GM21786 (cell line): ENCODE results near the gene PHACTR1.

Source experiments
- ATAC-seq: cut with Tn5 transposase; IDR thresholded peaks from one replicate; pipeline ENCODE4 v1.9.1; 2021; ENCODE audit not compliant: unreplicated experiment

Gene PHACTR1

DNA sequence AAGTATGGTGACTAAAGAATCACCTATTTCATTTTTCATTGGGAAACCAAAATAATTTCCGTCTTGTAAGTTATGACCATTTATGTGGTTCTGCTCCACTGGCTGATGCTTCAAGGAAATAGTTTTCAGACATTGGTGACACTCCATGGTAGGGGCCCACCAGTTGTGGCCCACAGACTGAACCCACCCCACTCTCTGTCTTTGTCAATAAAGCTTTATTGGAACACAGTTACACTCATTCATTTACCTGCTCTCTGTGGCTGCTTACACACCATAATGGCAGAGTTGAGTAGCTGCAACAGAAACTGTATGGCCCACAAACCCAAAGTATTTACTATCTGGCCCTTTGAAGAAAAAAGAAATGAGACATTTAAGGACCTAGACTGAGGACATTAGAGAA is 533.2 kb downstream of the PHACTR1 start:
- no peak for ATAC-seq

DNA sequence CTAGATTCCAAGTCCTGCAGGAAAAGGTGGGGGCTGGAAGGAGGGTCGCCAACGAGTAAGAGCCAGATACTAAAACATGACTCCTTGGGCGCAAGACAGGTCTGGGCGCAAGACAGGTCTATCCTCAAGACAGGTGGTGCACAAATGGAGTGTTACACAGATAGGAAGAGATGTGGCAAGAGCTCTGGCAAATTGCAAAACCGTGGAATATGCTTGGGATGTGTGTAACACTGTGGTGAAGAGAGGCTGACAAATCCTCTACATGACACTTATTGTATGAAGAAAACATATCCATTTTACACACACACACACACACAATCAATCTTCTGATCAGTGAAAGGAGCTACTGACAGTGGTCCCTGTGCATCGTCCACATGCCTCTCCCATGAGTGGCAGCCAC is 534.1 kb downstream of the PHACTR1 start:
- ATAC-seq: no peak

DNA sequence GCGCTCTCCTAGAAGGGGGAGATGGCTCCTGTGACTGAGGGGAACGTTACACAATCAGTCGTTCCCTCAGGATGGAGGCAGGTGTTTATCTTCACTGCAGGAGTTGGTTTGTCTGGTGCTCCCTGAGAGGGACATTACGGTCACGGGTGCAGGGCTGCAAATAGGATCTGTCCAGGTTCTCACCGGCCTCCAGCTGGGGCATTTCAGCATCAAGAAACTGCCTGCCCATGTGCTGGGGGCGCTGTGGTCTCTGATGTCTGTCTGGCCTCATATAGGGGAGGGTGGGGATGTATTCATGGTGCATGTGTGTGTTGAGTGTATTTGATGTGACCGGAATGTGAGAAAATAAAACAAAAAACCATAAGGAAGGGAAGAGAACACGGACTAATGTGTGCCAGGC is 534.7 kb downstream of the PHACTR1 start:
- ATAC-seq: no peak

DNA sequence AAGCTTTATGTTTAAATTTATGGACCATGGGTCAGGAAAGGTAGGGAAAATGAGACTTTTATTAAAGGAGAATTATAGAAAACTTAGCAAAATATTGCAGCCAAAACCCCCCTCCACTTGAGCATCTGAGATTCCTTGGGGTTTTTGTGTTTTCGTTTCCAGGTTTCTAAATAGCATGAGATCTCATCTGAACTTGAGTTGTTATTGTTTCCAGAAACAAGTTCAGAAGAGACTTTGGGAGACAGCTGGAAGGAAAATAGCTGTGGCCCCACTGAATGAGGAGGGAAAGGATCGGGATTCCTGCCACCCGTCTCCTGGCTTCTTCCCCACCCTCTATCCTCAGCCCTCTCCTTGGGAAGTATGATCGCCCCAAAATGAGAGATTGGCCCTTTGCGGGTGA is 536.2 kb downstream of the PHACTR1 start:
- ATAC-seq: no peak

DNA sequence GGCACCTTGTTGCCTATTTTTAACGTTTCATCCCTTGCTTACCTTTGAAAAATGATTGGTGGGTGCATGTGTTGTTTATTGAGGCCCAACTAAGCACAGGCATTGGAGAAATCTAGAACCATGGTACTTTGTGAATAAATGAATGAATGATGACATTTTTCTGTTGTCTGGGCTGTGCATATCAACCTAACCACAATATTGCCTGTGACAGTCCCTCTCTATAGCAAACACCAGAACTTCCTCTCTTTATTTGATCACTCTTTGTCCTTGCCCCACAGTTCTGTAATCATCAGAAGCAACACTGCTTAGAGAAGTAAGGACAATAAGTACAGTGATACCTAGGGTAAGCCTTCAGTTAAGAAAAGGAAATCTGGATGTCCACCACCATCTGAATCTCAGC is 536.7 kb downstream of the PHACTR1 start:
- no peak for ATAC-seq

DNA sequence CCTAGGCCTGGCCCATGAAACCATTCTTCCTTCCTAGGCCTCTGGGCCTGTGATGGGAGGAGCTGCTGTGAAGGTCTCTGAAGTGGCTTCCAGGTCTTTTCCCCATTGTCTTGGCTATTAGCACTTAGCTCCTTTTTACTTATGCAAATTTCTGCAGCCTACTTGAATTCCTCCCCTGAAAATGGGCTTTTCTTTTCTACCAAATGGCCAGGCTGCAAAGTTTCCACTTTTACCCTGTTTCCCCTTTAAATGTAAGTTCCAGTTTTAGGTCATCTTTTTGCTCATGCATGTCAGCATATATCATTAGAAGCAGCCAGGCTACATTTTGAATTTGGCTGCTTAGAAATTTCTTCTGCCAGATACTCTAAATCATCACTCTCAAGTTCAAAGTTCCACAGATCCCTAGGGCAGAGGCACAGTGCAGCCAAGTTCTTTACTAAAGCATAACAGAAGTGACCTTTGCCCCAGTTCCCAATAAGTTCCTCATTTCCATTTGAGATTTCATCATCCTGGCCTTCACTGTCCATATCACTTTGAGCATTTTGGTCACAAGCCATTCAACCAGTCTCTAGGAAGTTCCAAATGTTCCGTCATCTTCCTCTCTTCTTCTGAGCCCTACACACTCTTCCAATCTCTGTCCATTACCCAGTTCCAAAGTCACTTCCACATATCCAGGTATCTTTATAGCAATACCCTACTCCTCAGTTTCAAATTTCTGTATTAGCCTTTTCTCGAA is 539.9 kb downstream of the PHACTR1 start:
- no peak for ATAC-seq

DNA sequence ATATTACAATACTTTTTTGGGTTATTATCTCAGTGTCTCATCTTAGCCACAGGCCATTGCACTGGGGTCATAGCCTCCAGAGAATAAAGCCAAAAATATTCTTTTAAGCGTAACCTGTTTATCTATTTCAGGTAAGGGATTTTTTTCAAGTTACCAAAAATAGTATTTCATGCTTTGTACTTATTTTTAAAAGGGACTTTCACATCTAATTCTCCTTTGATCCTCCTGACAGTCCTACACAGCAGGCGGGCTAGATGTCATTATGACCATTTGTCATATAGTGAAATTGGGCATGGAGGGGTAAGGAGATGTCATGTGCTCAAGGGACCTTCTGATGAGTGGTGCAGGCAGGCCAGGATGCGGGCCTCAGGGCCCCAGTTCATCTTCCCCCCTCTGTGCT is 542.8 kb downstream of the PHACTR1 start:
- ATAC-seq: peak; percentile 37

DNA sequence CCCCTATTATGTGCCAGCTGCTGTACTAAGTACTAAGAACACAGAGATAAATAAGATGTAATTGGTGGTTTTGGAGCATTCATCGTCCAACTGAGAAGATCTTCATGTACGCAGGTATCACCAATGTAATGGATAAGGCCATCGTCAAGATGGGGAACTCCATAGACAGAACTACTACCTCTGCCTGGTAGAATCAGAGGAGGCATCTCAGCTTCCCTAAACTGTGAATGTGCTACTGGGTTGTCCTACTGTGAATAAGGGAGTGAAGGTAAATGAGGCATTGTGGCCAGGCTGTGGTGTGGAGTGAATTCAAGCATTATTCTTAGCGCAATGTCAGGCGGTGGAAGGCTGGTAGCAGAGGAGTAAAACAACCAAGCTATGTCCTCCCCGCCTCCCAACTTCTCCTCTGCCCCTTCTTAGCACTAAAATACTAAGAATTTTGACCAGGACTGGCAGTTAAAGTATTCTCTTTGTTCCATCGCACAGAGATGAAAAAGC is 543.6 kb downstream of the PHACTR1 start:
- no peak for ATAC-seq

DNA sequence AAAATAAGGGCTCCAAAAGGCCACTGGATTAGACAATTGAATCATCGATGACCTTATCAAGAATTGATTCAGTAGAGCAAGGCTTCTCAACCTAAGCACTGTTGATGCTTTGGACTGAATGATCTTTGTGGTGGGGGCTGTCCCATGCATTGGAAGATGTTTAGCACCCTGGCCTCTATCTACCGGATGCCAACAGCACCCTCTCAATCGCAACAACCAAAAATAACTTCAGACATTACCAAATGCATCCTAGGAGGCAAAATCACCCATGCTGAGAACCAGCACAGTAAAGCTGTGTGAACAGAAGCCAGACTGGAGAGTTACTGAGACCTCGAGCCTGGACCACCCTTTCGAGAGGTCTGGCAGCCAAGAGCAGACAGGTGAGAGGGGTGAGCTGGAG is 544.3 kb downstream of the PHACTR1 start:
- ATAC-seq: peak; percentile 35

DNA sequence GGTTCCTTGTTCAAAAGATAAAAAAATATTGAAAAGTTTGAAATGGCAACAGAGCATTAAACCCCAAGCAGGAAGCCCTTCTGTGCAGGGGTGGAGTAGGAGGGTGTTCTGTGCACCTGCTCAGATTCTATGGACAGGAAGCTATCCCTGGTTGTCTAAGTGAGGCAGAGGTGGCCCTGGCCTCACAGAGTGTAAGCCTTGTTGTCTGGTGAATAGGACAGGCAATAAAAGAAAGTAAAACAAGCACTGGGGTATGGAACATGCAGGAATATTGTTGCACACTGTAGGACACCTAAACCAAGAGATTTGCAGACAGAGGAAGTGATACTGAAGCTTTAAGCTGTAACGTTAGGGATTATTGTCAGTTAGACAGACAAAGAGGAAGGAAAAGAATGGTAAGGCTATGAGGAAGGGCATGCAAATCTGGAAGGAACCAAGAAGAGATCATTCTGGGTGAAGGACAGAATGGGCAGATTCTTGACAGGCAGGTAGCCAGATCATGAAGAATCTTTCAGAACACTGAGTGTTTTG is 545.0 kb downstream of the PHACTR1 start:
- peak; percentile 53 for ATAC-seq

DNA sequence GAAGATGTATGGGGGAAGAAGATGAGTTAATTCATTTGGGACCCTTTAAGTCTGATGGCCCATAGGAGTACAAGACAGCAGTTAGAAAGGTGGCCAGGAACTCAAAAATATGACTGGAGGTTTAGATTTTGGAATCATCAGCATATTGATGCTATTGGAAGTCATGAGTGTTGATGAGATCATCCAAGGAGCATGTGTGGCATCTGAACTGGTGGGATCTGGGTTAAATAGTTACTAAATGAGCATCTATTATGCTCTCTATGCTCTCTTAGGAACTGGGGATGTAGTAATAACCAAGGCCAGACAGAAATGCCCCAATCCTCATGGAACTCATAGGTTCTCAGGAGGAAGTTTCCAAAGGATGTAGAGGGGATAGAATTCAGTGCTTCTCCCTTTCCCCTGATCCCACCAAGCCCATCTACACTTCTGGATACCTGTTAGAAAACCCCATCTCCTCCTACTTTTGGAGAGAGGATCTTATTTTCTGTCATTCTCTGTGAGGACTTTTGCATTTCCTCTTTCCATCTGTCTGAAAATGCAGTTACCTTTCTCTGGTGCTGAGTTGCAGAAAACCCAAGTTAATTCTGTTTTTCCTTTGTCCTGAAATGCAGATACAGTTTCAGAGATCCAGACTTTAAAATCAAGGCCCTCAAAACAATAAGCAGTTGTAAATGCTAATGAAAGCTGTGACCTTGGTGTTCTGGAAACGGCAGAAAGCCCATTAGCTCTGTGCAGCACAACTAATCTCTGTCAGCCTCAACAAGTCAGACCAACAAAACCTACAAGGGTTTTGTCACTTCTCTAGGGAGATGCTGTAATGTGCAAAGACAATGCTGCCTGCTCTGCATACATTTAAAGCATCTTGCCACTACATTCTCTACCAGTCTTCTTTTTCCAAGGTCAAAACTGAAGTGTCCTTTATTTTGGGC is 546.0 kb downstream of the PHACTR1 start:
- ATAC-seq: no peak

DNA sequence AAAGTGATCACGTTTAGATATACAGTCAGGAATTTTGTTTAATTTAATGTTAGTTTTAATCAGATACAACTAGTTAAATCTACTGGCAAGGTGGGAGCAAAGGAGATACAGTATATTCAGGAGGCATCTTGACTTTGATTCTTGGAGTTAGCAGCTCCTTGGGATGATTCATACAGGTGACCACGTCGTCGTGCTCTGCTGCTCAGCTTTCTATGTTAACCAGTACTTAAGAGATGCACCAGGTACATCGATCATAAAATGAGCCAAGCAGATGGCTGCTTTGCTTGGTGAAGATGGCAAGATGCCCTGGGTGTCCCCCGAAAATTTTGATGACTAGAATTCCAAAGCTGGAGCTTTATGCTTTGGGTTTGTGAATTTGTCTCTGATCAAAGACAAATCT is 547.1 kb downstream of the PHACTR1 start:
- no peak for ATAC-seq

DNA sequence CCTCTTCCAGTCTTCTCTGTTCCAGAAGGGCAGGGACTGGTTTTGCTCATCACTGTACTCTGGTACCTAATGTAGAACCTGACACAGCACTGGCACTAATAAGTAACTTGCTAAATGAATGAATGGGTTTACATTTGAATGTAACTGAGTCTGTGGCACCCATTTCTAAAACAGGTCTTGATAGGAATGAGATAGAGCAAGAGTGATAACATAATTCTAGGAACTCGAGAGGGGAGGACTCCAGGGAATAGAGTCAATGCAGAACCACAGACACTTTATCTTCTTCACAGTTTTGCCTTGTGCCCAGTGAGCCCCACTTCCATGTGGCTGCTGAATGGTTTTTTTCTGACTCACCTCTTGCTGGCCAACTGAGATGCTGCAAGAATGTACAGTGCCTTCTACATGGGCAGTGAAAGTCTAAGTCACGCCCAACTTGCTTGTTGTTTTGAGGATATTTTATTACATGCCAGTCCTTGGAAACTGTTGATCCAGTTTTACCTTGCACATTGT is 550.6 kb downstream of the PHACTR1 start:
- no peak for ATAC-seq

DNA sequence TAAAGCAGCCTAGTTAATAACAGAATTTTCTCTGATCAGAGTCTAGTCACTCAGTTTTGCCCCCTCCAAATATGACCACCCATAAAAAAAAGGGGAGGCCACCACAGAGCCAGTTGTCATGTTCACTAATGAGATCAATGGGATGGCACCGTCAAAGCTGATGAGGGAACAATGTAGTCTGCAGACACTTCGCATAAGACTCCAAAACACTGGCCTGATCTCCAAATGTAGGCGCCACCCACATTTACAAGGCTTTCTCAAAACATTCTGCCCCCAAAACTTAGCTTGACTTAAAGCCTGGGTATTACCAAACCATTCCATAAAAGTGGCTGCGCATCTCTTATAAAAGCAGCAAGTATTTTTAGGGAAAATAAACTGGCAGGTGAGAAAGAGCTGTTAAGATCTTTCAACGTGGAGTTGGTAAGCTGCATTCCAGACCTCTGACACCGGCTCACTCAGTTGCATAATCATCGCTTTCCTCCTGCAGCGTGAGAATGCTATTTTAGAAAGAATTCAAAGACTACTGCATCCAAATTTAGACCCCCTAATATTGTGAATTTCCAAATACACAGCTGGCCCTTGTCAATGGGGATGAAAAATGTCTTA is 552.4 kb downstream of the PHACTR1 start:
- ATAC-seq: no peak

DNA sequence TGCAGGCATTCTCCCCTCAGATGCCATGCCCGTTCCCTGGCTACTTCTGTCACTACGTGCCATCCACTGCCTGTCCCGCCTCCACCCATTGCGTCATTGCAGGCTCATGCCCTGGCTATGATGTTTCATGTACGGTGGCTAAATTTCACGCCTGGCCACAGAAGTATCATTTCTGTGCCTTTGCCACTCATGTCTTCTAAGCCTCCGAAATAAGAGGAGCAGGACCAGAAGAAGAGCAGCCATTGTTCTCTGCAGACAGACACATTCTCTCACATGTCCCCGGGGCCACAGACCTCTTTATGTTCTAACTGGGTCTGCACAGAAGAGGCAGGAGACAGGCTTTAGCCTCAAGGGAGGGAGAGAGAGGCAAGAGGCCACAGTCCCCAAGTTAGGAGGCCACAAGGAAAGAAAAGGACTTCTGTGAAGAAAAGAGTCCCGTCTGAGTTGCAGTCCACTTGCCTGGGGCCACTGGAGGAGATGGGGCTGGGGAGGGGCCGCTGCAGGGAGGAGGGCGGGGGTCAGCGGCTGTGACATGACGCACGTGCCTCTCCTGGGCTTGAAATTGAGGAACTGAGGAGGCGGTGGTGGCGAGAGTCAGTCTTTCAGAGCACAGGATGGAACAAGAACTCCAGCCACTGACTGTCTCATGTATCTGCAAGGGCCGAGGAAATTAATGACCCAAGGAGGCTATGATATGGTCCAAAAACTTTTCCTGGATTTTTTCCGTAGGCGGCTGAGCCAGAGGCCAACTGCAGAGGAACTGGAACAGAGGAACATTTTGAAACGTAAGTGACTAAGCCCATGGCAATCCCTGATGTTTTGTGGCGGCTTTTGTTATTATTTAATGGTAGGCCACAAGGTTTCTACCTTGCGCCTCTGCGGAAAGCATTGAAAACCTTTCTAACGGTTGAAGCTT is 555.8 kb downstream of the PHACTR1 start:
- peak; percentile 65 for ATAC-seq

DNA sequence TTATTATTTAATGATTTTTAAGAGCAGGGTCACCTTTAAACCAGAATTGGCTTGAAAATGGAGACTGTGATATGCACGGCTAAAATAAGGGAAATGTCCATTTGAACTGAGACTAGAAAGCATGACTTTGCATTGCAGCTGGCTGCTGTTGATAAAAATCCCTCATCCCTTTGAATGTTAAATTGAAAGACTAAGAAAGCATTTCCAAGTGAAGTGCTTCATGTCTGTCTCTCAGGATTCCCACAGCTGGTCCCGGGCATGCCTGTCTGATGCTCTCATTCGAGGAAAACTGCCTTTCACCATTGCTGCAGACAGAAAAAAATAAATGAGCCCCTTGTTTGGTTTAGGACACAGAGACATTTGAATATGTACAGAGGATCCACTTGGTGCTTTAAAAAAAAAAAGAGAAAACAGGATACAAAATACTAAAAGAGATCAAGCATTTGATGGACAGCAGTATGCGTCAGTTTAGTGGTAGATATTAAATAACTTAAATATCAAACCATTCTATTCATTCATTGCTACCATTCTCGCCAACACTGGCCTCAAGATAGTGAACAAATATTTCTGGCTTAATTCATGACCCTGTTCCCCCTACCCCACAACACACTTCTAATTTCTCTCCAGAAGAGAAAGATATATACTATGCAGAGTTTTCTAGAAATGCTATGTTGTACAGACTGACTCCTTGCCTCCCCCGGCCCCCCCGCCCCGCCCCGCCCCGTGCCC is 556.8 kb downstream of the PHACTR1 start:
- no peak for ATAC-seq

DNA sequence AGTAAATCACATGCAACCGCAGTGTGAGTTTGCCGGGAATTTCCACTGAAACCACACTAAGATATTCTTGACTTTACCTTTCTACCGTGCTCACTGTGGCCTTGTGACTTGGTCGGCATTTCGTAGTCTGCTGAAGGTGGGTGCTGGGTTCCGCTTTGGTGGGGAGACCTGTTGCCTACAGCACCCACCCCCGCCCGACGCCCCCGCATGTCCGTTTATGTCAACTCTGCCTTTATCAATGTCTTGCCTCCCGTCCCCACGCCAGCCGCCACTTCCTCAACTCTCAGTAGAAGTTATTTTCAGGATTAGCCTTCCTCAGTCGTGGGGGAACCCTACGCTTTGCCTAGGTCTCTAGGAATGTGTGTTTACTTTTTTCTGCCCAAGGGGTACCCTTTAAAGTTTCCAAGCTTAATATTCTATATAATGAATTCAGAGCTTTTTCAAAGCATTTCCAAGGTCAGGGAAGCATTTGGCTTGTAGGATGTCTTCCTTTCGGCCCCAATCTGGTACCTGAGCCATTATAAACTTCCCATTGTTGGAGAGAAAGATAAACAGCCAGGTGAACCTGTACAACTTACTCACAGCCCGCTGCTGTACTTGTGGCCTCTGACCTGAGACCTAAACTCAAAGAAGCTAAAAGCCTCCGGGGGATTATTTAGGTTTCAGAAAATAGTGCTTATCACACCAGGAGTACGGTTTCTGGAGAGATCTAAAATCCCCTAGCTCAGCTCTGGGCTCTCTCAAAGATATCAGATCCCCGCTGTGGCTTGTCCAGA is 557.6 kb downstream of the PHACTR1 start:
- peak; percentile 41 for ATAC-seq

DNA sequence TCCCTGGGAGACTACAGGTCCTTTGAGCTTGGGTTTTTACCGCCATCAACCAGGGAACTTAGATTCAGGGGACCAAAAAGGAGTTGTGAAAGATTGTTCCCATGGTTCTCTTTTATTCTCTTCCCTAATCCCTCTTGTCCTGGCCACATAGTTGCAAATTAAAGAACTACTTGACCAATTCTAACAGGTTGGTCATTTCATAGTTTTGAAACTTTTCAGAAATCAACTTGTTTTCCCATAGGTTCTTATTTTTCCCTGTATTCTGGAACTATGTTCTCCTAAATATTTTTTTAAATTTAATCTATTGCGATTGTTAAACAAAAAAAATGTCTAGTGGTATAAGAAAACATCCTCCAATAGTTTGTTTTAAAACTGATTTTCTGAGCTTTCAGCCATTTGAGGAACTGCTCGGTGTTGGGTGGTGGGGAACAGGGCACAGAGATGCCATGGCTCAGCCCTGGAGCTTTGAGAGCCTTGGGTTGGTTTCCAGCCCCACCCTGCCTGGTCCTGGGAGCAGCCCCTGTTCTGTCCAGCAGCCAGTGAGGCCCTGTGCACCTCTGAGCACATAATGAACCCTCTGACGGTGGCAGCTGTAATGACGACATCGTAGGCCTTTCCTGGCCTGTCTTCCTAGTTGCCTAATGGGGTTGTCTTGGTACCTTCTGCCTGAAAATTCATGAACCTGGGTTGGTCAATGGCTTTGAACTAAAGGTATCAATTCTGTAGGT is 558.3 kb downstream of the PHACTR1 start:
- no peak for ATAC-seq
